ENCODE data around the gene NUDT17. TPM values are rescaled to one million over a fixed set of nuclear protein-coding genes. Genes with fewer than 3 reads are reported as not detected.

The NUDT17 gene
- total and polyA plus RNA-seq, 2 of the 4 experiments (the other 2 are of a cell fraction), result 2.3 to 2.8 TPM

- ChIA-PET POLR2A (ENCODE audit: unreplicated experiment) (interaction anchor here (0.6 to 1.5 kb wide), 2 partner anchors 13 to 86 kb away, joined by 3 to 8 read pairs; partner anchors contain the start of genes LIX1L and PIAS3), CTCF (interaction anchor here (0.6 to 2.2 kb wide), 4 partner anchors 13 to 27 kb away, joined by 3 to 9 read pairs (median 6); partner anchors contain the start of gene PIAS3)
- ATAC-seq (ENCODE audit: low read depth) (peak; percentile 86), DNase-seq (peak; percentile 46)
- H3K4me1 ChIP-seq (ENCODE audit: control insufficient read depth, insufficient read depth, low read length), result peaks cover 8% of the 10 kb centered on the region
- no TSS peak for BruUV-seq (replicated peaks)
- peak overlapping the region; percentile 80 for H2BK120ac ChIP-seq (ENCODE audit: low read depth, low read length)
- peak overlapping the region; percentile 79 for H3K14ac ChIP-seq (replicated peaks; ENCODE audit: low read depth, low read length)
- H3K18ac ChIP-seq (ENCODE audit: low read depth, low read length), result peak overlapping the region; percentile 10; the same call in 1 of the 2 replicates
- H3K23ac ChIP-seq (ENCODE audit: low read depth, low read length), result peak overlapping the region; percentile 95
- peak overlapping the region; percentile 61; the same call in 1 of the 2 replicates for H2BK20ac ChIP-seq (ENCODE audit: low read depth, low read length)
- peak overlapping the region; percentile 77 for H4K91ac ChIP-seq (ENCODE audit: insufficient read depth, low read depth, low read length)
- in situ Hi-C loops (cut with MboI; ENCODE audit: low sequenced_read_pairs) (loop anchor here (5.0 kb wide), 1 partner anchor 50 kb away; no protein-coding TSS in a partner anchor), intact Hi-C loops (cut with micrococcal nuclease) (no loop called here), dilution Hi-C loops (cut with HindIII; ENCODE audit: low sequenced_read_pairs, unreplicated experiment) (no loop called here)
- H3K56ac ChIP-seq (ENCODE audit: extremely low read depth, insufficient read depth, low read length), result peak overlapping the region; percentile 66
- H3K36me3 ChIP-seq (ENCODE audit: control insufficient read depth, insufficient read depth, low read length), result no peaks in the 10 kb centered on the region
- H3K4me3 ChIP-seq (ENCODE audit: insufficient read depth, low read depth, low read length), result peak overlapping the region; percentile 32
- no peaks in the 10 kb centered on the region; the same call in 1 of the 2 replicates for H3K27me3 ChIP-seq (ENCODE audit: control insufficient read depth, insufficient read depth, low read length)
- H3K27ac ChIP-seq (ENCODE audit: insufficient read depth, low read length), result peak overlapping the region; percentile 33
- H2BK5ac ChIP-seq (ENCODE audit: low read depth, low read length, poor library complexity, severe bottlenecking), result peak overlapping the region; percentile 23
- no peaks in the 10 kb centered on the region for H4K20me1 ChIP-seq (ENCODE audit: insufficient read depth, low read length)
- 0 out of 4 replicates have a peak, but pooled peaks cover 0 to 4% of the 10 kb centered on the region in 2 experiments for H3K79me1 ChIP-seq (ENCODE audit: low read depth in 1 of 2, low read length in 2 of 2)
- 8% methylated on average over 28 of the region's 47 CpGs; no CpG with 5 or more reads in 1 of the 2 experiments for WGBS, 2 experiments (ENCODE audit: extremely low coverage in 2 of 2, insufficient read length in 1 of 2)
- TF ChIP-seq ELK1 (IDR thresholded peaks at IDR 0.05; ENCODE audit: borderline replicate concordance, low read depth, low read length) (no peak), CEBPB (IDR thresholded peaks at IDR 0.05; ENCODE audit: low read depth, low read length) (peak; percentile 81), CTCF (conservative IDR thresholded peaks at IDR 0.05; ENCODE audit: low read depth, low read length) (no peak)
- peak overlapping the region; percentile 86 for H3K4me2 ChIP-seq (ENCODE audit: low read depth, low read length)
- peak overlapping the region; percentile 65 for H4K5ac ChIP-seq (ENCODE audit: low read depth, low read length)
- H3K9ac ChIP-seq (ENCODE audit: low read depth, low read length), result peak overlapping the region; percentile 63
- peak overlapping the region; percentile 93 for H2AFZ ChIP-seq (replicated peaks; ENCODE audit: low read length, poor library complexity)
- no peak overlapping the region for H2AK5ac ChIP-seq (ENCODE audit: low read depth, low read length)
- H2BK15ac ChIP-seq (ENCODE audit: low read depth, low read length), result peak overlapping the region; percentile 48; the same call in 1 of the 3 replicates
- no peaks in the 10 kb centered on the region for H3K9me3 ChIP-seq (ENCODE audit: control insufficient read depth, insufficient read depth, low read length)
- peak overlapping the region; percentile 72 to 94 for H4K8ac ChIP-seq (ENCODE audit: low read depth in 2 of 2, low read length in 2 of 2)
- no peaks in the 10 kb centered on the region for H3K9me1 ChIP-seq (ENCODE audit: insufficient read depth, low read length)
- peak overlapping the region; percentile 83 for H3K4ac ChIP-seq (ENCODE audit: low read depth, low read length)
- peak overlapping the region; percentile 79 for H2AK9ac ChIP-seq (replicated peaks; ENCODE audit: low read depth, low read length, poor library complexity)
These were observed 26.8 kb downstream of the NUDT17 start for GRCh38 chr1:145871994-145872924.
